NCI-H345 (cell line): ENCODE measurements around the gene RAB18.
"Not testable (repeated sequence)": the region's sequence is repeated elsewhere in the genome, so short reads cannot be mapped to it uniquely, and the experiment has no call there.

ENCODE experiments used
- DNase-seq: peaks from one replicate; lab custom pipeline; 2025; lab: John Stamatoyannopoulos, UW

The RAB18 gene

GRCh38 chr10:27504007-27504807 lies at the start of gene RAB18:
Gene RAB18, plus strand, starts transcription at chr10:27504304. Its CDS starts 66 bp downstream, at chr10:27504370.
- DNase-seq, result peak; percentile 95

GRCh38 chr10:27454837-27455236 lies 49.3 kb upstream of the RAB18 start:
- DNase-seq, result no peak

GRCh38 chr10:27457261-27457945 lies 46.7 kb upstream of the RAB18 start:
- no peak for DNase-seq

GRCh38 chr10:27457966-27458365 lies 46.1 kb upstream of the RAB18 start:
- no peak for DNase-seq

DNA sequence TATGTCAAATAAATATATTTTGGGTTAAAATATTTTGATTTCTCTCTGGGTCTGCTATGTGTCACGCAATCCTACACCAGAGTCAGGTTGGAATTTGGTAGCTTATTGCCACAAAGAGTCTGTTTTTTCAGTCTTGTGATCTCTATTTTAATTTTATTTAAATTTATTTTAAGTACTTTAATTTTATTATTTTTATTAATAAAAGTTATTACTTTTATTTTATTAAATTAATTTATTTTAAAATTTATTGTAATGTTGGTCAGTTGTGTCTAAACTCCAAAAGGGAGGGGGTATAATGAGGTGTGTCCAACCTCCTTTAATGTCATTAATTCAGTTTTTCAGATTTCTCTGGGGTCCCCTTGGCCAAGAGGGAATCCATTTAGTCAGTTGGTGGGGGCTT lies 42.8 kb upstream of the RAB18 start:
- DNase-seq, result no peak

GRCh38 chr10:27463961-27464360 lies 40.1 kb upstream of the RAB18 start:
- no peak for DNase-seq

GRCh38 chr10:27464993-27465392 lies 39.1 kb upstream of the RAB18 start:
- DNase-seq, result no peak

DNA sequence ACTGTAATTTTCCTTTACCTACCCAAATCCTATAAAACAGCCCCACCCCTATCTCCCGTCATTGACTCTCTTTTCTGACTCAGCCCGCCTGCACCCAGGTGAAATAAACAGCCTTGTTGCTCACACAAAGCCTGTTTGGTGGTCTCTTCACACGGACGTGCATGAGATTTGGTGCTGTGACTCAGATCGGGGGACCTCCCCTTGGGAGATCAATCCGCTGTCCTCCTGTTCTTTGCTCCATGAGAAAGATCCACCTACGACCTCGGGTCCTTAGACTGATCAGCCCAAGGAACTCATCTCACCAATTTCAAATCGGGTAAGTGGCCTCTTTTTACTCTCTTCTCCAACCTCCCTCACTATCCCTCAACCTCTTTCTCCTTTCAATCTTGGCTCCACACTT lies 38.5 kb upstream of the RAB18 start:
- not testable (repeated sequence) for DNase-seq

GRCh38 chr10:27470885-27471284 lies 33.2 kb upstream of the RAB18 start:
- no peak for DNase-seq

GRCh38 chr10:27474741-27475140 lies 29.4 kb upstream of the RAB18 start:
- DNase-seq, result no peak

DNA sequence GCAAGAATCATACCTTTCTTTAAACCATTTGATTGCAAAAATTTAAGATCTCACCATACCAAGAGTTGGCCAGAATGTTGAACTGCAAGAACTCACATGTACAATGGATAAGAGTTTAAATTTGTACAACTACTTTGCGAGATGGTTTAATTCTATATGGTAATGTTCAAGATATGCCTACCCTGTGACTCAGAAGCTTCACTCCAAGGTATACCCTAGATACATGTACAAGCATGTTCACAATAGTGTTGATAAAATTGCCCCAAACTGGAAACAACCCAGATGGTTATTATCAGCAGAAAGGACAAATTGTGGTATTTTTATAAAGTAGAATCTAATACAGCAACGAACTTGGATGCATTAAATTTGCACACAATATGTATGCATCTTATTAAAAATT lies 25.1 kb upstream of the RAB18 start:
- no peak for DNase-seq

DNA sequence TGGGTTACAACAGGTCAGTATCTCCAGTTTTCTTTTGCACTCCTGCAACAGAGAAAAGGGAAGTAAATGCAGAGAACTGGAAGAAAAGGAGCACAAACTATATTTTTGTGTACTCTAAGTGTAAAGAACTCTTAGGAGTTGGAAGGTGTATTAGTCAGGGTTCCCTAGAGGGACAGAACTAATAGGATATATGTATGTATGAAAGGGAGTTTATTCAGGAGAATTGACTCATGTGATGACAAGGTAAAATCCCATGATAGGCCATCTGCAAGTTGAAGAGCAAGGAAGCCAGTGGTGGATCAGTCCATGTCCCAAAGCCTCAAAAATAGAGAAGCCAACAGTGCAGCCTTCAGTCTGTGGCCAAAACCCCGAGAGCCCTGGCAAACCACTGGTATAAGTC lies 22.6 kb upstream of the RAB18 start:
- DNase-seq, result no peak

DNA sequence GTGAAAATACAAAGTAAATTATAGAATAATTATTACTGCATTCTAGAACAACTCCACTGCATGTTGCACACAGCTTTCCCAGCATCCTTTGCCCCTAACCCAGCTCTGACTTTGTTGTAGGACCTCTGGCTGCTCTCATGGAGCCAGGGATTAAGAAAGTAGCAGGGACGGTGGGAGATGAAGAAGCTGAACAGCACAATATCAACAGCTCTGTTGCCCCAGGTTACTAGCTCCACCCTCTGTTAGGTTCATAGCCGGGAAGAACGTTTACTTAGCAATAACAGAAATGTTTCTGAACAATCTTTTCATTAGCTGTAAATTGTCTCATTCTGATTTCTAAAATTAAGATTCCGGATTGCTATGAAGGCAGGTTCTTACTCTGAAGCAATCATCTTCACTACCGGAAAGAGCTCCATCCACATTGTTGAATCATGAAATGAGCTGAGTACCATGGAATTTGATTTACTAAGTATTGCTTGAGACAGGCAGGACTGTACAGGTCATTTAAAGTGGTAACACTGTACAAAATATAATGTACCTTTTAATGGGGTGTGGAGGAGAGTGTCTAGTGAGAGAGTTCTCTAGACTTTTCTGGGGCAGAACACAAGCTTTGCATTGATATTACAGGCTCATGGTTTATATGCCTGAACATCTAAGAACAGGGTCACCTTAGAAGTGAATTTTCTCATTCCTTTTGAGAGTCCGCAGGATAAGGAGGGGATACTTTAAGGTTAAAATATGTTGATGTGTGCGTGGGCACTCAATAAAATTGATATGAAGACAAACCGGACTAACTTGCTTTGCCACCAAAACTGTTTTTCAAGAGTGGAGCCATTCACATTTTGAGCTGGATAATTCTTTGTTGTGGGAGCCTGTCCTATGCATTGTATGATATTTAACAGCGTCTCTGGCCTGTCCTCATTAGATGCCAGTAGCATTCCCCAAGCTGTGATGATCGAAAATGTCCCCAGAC lies 20.8 kb upstream of the RAB18 start:
- DNase-seq, result no peak

DNA sequence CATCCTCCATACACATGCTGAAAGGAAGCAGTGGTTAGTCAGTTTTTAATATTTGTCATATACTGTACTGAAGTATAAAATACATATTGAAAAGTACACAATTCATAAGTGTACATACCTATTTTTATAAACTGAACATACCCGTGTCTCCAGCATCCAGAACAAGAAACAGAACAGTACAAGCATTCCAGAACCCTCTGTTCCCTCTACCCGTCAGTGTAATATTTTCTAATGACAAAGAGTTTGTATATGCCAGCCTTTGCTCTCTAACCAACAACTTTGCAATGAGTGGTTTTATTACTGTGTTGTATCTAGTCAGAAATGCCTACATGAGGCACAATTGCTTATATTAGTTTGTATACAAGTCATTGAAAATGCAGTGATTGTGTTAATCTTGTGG lies 18.7 kb upstream of the RAB18 start:
- DNase-seq, result no peak

GRCh38 chr10:27485986-27486385 lies 18.1 kb upstream of the RAB18 start:
- DNase-seq, result no peak

DNA sequence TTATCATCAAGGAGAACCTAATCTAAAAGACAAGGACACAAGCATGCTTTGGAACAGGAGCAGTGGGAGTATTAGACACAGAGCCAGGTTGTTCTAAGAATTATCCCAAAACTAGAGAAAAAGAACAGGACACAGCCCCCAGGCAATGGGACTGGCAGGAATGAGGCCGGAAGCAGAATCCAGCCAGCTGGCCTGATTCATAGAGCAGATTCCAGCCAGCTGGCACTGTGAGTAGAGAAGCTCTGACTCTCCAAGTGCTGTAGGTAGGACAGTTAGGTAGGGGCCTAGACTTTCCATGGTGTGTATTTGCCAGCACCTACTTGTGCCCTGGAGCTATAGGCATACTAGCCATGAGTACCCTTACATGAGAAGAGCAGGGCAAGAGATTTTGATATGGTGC lies 13.3 kb upstream of the RAB18 start:
- DNase-seq, result no peak

GRCh38 chr10:27494116-27494805 lies 9.8 kb upstream of the RAB18 start:
- no peak for DNase-seq

GRCh38 chr10:27496137-27496536 lies 8.0 kb upstream of the RAB18 start:
- no peak for DNase-seq

- DNase-seq, result no peak
These were observed 4.0 kb upstream of the RAB18 start for GRCh38 chr10:27500096-27500495.

GRCh38 chr10:27500886-27501285 lies 3.2 kb upstream of the RAB18 start:
- DNase-seq, result no peak

DNA sequence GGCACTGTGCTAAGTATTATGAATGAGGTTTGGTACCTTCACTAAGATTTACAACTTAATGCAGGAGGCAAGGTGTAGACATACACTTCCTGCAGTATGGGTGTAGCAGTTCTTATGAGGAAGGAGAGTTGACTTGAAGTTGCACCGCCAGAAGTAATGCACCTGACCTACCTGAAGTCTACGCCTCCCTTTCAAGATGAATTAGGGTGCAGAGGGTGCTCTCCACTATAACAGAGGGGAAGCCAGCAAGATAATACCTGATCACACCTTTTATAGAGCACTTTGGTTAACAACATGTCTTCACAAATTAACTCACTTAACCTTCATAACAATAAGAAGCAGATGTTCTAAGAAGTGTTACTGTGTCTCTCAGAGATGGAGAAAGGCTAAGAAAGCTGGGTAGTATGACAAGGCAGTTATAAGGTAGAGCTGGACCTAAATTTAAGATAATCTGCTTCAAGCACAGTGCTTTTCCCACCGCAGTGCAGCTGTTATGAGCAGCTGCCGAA lies 552 bp upstream of the RAB18 start:
- no peak for DNase-seq
